ENCODE data around the gene ARHGAP18. TPM values are rescaled to one million over a fixed set of nuclear protein-coding genes. Genes with fewer than 3 reads are reported as not detected.

The ARHGAP18 gene
- total and polyA plus RNA-seq, 3 donors from 2014 or later: 15.8 to 29.8 (median 23.8) TPM

DNA sequence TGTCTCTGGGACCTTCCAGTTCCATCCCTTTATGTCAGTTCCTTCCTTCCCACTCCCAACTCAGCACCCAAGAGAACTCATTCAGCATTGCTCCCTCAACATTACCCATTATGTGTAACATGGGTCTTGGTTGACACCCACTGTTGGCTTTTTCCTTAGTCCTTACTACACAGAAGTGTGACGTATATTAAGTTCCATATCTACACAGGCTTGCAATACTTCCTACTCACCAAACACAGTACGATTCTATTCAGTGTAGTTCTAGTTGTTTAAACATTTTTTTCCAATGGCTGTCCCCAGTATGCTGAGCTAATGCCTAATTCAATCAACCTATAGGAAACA, 37.7 kb downstream of the ARHGAP18 start:
- Histone ChIP-seq H3K27ac (peak overlapping the region in 1 of 2 donors; percentile 6), H3K36me3 (ENCODE audit: low read depth, missing control alignments) (no peaks in the 10 kb centered on the region), H3K4me3 (no peak overlapping the region), H3K4me1 (peaks cover 14% of the 10 kb centered on the region), H3K27me3 (no peaks in the 10 kb centered on the region), H3K9me3 (no peaks in the 10 kb centered on the region)
- WGBS, 2 donors: 88% methylated on average over 2 of the region's 2 CpGs
- no peak for DNase-seq
- intact Hi-C loops (cut with DNase I; ENCODE audit: low total_unique reads): no loop called here
- TF ChIP-seq POLR2A (IDR thresholded peaks at IDR 0.05): no peak
- TF ChIP-seq, protein P1, sequence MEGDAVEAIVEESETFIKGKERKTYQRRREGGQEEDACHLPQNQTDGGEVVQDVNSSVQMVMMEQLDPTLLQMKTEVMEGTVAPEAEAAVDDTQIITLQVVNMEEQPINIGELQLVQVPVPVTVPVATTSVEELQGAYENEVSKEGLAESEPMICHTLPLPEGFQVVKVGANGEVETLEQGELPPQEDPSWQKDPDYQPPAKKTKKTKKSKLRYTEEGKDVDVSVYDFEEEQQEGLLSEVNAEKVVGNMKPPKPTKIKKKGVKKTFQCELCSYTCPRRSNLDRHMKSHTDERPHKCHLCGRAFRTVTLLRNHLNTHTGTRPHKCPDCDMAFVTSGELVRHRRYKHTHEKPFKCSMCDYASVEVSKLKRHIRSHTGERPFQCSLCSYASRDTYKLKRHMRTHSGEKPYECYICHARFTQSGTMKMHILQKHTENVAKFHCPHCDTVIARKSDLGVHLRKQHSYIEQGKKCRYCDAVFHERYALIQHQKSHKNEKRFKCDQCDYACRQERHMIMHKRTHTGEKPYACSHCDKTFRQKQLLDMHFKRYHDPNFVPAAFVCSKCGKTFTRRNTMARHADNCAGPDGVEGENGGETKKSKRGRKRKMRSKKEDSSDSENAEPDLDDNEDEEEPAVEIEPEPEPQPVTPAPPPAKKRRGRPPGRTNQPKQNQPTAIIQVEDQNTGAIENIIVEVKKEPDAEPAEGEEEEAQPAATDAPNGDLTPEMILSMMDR (IDR thresholded peaks at IDR 0.05): no peak

DNA sequence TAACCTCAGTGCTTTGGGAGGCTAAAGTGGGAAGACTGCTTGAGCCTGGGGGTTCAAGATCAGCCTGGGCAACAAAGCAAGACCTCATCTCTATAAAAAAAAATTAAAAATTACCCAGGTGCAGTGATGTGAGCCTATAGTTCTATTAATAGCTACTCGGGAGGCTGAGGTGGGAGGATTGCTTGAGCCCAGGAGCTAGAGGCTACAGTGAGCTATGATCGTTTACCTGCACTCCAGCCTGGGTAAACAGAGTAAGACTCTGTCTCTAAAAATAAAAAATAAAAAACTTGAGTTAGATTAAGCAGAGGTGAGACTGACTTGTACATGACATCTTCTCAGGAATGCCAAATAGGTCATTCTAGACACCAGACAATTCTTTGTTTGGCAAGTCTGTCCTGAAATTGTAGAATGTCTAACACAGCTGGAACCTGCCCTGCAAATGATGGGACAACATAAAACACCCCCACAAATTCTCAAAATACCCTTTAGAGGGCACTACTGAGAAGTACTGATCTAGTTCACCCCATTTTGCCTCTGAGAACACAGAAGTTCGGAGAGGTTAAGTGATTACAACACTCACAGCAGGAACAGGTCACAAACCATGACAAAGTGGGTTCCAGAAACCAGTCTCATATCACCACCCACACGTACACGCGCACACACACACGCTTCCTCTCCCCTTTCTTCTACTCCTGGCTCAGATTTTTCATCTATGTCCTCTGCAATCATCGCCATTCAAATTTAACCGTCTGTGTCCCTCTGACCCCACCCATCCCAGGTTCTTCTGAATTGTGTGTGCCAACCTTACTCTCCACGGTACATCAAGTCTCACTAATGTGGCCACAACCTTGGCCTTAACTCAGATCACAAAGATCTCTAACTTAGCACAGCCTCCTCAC, 38.3 kb downstream of the ARHGAP18 start:
- Histone ChIP-seq H3K9me3 (no peaks in the 10 kb centered on the region), H3K27ac (peak overlapping the region in 1 of 2 donors; percentile 6), H3K27me3 (no peaks in the 10 kb centered on the region), H3K4me1 (peaks cover 14% of the 10 kb centered on the region), H3K36me3 (ENCODE audit: low read depth, missing control alignments) (no peaks in the 10 kb centered on the region), H3K4me3 (no peak overlapping the region)
- TF ChIP-seq, protein P1 (IDR thresholded peaks at IDR 0.05): no peak
- no peak for TF ChIP-seq POLR2A (IDR thresholded peaks at IDR 0.05)
- intact Hi-C loops (cut with DNase I; ENCODE audit: low total_unique reads): no loop called here
- WGBS, 2 donors: 82 to 93% methylated on average over 10 of the region's 10 CpGs
- no peak for DNase-seq

DNA sequence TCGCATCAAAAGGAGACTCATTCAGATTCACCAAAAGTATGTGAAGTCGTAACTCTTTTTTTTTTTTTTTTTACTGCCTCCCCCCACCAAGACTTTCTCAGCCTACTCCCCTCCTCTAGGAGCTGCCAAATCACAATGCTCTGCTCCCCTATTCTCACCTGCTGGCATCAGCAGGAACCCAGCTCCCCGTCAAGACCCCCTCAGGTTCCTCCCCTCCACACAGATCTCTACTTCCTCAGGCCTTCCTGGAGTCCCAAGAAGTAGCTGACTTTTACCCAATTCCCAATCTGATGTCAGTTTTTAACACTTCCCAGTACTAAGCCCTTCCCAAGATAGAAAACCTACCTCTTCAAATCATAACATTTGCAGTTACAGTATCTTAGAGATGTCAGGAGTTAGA, 39.3 kb downstream of the ARHGAP18 start:
- Histone ChIP-seq H3K27ac (no peak overlapping the region), H3K27me3 (no peaks in the 10 kb centered on the region), H3K4me3 (no peak overlapping the region), H3K4me1 (peaks cover 14% of the 10 kb centered on the region), H3K36me3 (ENCODE audit: low read depth, missing control alignments) (no peaks in the 10 kb centered on the region), H3K9me3 (no peaks in the 10 kb centered on the region)
- TF ChIP-seq POLR2A (IDR thresholded peaks at IDR 0.05): no peak
- TF ChIP-seq, protein P1 (IDR thresholded peaks at IDR 0.05): no peak
- intact Hi-C loops (cut with DNase I; ENCODE audit: low total_unique reads): no loop called here
- 94% methylated on average over 3 of the region's 3 CpGs for WGBS, 2 donors
- DNase-seq: no peak

DNA sequence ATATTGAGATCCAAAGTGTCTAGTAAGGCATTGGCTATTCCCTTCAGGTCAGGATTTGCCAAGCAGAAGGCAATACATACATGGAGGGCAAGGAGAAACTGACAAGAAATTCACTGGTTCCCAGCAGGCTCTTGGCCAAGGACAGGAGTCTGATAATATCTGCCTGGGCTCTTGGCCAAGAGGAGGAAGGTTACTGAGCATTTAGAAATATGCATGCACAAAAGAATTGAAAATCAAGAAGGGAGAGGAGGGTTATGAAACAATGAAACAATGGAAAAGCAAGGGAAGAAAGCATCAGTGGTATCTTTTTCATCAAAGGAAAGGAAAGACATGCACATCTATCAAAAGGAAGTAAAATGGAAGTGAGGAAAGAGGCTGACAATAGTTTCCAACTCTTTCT, 42.4 kb downstream of the ARHGAP18 start:
- no peak for TF ChIP-seq POLR2A (IDR thresholded peaks at IDR 0.05)
- TF ChIP-seq, protein P1 (IDR thresholded peaks at IDR 0.05): no peak
- Histone ChIP-seq H3K36me3 (ENCODE audit: low read depth, missing control alignments) (no peaks in the 10 kb centered on the region), H3K4me3 (no peak overlapping the region), H3K4me1 (peaks cover 19% of the 10 kb centered on the region), H3K27me3 (no peaks in the 10 kb centered on the region), H3K9me3 (no peaks in the 10 kb centered on the region), H3K27ac (no peak overlapping the region)
- intact Hi-C loops (cut with DNase I; ENCODE audit: low total_unique reads): no loop called here
- DNase-seq: peak; percentile 75

DNA sequence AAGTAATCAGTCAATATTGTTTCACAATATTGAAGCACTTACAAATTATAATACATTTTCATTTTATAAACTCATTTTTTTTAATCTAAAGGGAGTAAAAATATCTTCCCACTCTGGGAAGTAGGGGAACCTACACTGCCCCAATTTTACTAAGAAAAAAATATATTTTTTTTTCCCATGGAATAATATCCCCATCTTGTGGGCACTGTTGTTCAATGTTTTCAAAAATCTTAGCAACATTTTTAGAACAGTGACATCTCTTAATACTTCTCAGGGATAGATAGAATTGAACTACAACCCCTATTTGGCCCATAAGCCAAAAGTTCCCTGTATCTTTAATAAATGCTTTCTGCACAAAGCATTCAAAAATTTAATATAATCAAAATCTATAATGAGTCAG, 42.9 kb downstream of the ARHGAP18 start:
- Histone ChIP-seq H3K27ac (no peak overlapping the region), H3K27me3 (no peaks in the 10 kb centered on the region), H3K9me3 (no peaks in the 10 kb centered on the region), H3K36me3 (ENCODE audit: low read depth, missing control alignments) (no peaks in the 10 kb centered on the region), H3K4me3 (no peak overlapping the region), H3K4me1 (peaks cover 24% of the 10 kb centered on the region)
- intact Hi-C loops (cut with DNase I; ENCODE audit: low total_unique reads): no loop called here
- TF ChIP-seq, protein P1 (IDR thresholded peaks at IDR 0.05): no peak
- no peak for TF ChIP-seq POLR2A (IDR thresholded peaks at IDR 0.05)
- DNase-seq: no peak

Measured in testis (tissue), 3 donors.